HAP-1 (cell line): ENCODE data around the gene LINGO4.
A peak's percentile ranks its signal among the peaks of the same experiment; 100 is the strongest.
"Not testable (repeated sequence)": the region's sequence is repeated elsewhere in the genome, so short reads cannot be mapped to it uniquely, and the experiment has no call there.

Source experiments
- DNase-seq, 2 experiments: peaks; one replicate each; pipeline ENCODE4 v3.0.0-alpha.2; 2016 to 2020; ENCODE audit warnings: low spot score in 2 of 2
- H3K27me3 ChIP-seq: fragments of 250-450 bp; sonication (Bioruptor Pico); 2 replicates; pipeline ENCODE4 v1.5.1; 2020; ENCODE audit warnings: low read depth, mild to moderate bottlenecking, moderate library complexity
- H3K36me3 ChIP-seq: fragments of 250-450 bp; sonication (Bioruptor Pico); replicated peaks from 2 replicates; pipeline ENCODE4 v1.5.1; 2020; ENCODE audit warnings: mild to moderate bottlenecking
- H3K4me1 ChIP-seq: fragments of 250-450 bp; sonication (Bioruptor Pico); 2 replicates; pipeline ENCODE4 v1.5.1; 2020; ENCODE audit warnings: mild to moderate bottlenecking
- H3K4me3 ChIP-seq: fragments of 250-450 bp; sonication (Bioruptor Pico); 2 replicates; pipeline ENCODE4 v1.5.1; 2020; ENCODE audit warnings: mild to moderate bottlenecking, moderate library complexity
- H3K9me3 ChIP-seq: fragments of 250-450 bp; sonication (Bioruptor Pico); 2 replicates; pipeline ENCODE4 v1.5.1; 2020; ENCODE audit warnings: mild to moderate bottlenecking, moderate library complexity
- in situ Hi-C: fragments of 300-500 bp; cut with MboI; formaldehyde crosslinking; loops from 3 replicates; pipeline ENCODE4 v1.14.3; 2020; ENCODE audit warnings: low sequenced_read_pairs, inconsistent platforms, mixed read lengths

Gene LINGO4

GRCh38 chr1:151801310-151801820 is 3.9 kb downstream of the LINGO4 start:
- no peak for DNase-seq
- Histone ChIP-seq H3K36me3 (no peaks in the 10 kb centered on the region), H3K9me3 (no peaks in the 10 kb centered on the region), H3K4me3 (no peak overlapping the region), H3K27me3 (peaks cover 23% of the 10 kb centered on the region; the same call in 1 of the 2 replicates), H3K4me1 (no peaks in the 10 kb centered on the region)
- in situ Hi-C loops: loop anchor here (10.0 kb wide), 1 partner anchor 63 kb away; no protein-coding TSS in a partner anchor

DNA sequence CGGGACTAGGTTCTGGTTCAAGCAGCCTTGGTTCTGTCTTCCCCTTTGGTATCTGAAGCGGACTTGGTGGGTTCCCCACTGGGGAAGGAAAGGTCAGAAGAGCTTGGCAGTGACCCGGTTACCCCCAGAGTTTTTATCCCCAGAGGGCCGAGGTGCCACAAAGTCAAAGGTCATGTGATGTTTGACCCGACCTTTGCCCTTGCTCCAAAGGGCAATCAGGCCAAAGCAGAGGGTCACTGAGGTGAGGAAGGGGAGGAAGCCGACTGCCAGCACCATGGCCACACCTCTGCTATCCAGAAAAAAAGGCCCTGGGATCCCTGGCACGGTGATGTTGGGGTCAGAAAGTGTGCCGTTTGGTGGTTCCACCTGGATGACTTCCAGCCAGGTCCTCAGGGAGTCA is 4.4 kb downstream of the LINGO4 start:
- Histone ChIP-seq H3K4me1 (no peaks in the 10 kb centered on the region), H3K36me3 (no peaks in the 10 kb centered on the region), H3K27me3 (peaks cover 23% of the 10 kb centered on the region; the same call in 1 of the 2 replicates), H3K9me3 (no peaks in the 10 kb centered on the region), H3K4me3 (no peak overlapping the region)
- no peak for DNase-seq
- in situ Hi-C loops: loop anchor here (10.0 kb wide), 1 partner anchor 64 kb away; no protein-coding TSS in a partner anchor

GRCh38 chr1:151799179-151800022 is 5.8 kb downstream of the LINGO4 start:
- Histone ChIP-seq H3K27me3 (peaks cover 16% of the 10 kb centered on the region; the same call in 1 of the 2 replicates), H3K4me1 (no peaks in the 10 kb centered on the region), H3K9me3 (no peaks in the 10 kb centered on the region), H3K36me3 (no peaks in the 10 kb centered on the region), H3K4me3 (no peak overlapping the region)
- no peak for DNase-seq
- in situ Hi-C loops: loop anchor here (10.0 kb wide), 1 partner anchor 65 kb away; no protein-coding TSS in a partner anchor

- Histone ChIP-seq H3K4me1 (no peaks in the 10 kb centered on the region), H3K36me3 (no peaks in the 10 kb centered on the region), H3K9me3 (no peaks in the 10 kb centered on the region), H3K4me3 (no peak overlapping the region), H3K27me3 (peaks cover 13% of the 10 kb centered on the region; the same call in 1 of the 2 replicates)
- no peak for DNase-seq
- in situ Hi-C loops: no loop called here
Observed at GRCh38 chr1:151798571-151798970, 6.6 kb downstream of the LINGO4 start.

DNA sequence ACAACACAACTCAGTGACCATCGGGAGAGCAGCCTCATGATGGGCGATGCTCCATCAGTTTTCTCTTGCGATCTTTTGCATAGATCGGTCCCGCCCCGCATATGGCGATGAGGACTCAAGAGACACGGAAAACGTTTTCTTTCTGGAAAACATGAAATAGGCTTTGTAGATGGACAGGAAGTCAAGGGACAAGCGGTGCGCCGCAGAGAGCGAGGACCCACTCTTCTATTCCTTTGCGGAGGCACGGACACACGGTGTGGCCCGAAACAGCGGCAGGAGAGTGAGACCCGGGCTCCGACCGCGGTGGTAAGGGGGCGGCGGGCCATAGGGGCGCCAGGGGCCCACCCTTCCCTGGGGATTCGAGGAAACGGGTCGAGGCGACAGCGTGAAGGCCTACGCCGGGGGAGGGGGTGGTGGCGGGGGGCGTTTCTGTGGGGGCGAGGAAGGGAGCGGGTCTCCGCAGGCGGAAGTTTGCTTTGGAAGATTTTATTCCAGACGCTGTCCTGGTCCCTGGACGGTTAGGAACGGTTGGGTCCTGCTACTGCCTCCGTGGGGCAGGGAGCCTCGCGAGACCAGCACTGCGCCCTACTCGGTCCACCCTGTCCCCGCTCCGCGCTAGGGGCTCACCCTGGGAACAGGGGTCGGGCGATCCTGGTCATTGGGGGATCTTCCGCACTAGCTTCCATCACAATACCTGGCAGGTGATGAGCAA is 14.1 kb downstream of the LINGO4 start:
- Histone ChIP-seq H3K9me3 (no peaks in the 10 kb centered on the region), H3K4me1 (peaks cover 16% of the 10 kb centered on the region), H3K36me3 (no peaks in the 10 kb centered on the region), H3K27me3 (no peaks in the 10 kb centered on the region), H3K4me3 (peak overlapping the region; percentile 66)
- in situ Hi-C loops: no loop called here
- DNase-seq: peak in 1 of 2 experiments; percentile 62

DNA sequence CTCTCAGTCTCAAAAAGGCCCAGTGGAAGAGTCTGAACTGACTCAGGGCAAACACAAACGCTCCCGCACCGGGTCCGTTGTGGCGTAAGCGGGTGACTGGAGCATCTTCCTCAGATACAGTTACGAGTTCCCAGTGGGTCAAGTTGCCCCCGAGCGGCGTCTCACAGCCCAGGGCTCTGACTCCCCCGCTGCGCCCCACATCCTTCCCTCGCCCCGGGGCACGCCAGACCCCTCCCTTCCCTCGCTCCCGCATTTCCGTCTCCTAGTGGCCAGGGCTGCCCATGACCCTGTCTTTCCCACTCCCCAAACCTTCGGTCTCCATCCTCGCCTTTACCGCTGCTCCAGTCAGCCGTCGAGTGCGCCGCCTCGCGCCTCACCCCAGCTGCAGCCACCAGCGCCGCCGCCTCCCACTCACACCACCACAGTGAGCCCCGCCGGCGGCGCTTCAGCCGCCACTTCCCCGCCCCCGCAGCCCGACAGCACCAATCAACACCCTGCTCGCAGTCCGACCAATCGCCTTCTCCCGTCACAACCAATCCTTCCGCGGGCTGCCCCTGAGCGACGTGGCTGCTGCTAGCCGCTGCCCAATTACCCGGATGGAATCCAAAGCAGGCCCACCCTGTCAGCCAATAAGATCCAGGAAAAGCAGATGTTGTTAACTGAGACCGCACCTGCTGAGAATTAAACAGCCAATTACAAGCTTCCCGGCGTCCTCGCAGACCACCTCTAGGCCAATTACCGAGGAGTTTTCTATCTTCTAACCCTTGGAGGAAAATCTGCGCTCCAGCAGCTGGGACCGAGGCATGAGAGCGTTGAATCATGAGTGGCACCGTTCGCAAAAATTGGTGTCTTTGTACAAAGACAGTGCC is 14.9 kb downstream of the LINGO4 start, which contains the start of gene TDRKH:
Gene TDRKH (minus strand): TSS at position 430 of the 869 bp plus-strand sequence. CDS start 7,478 bp downstream, outside the sequence.
- Histone ChIP-seq H3K4me1 (peaks cover 16% of the 10 kb centered on the region), H3K27me3 (no peaks in the 10 kb centered on the region), H3K9me3 (no peaks in the 10 kb centered on the region), H3K36me3 (no peaks in the 10 kb centered on the region), H3K4me3 (peak within 1 kb of the TSS; percentile 66)
- DNase-seq: peak; percentile 99
- in situ Hi-C loops: no loop called here

DNA sequence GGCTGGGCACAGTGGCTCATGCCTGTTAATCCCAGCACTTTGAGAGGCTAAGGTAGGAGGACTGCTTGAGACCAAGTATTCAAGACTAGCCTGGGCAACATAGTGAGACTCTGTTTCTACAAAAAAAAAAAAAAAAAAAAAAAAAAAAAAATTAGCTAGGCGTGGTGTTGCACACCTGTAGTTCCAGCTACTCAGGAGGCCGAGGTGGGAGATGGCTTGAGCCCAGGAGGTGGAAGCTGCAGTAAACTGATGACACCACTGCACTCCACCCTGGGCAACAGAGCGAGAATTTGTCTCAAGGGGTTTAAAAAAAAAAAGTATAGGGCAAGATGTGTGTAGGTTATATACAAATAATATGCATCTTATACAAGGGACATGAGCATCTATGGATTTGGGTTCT is 17.5 kb downstream of the LINGO4 start:
- Histone ChIP-seq H3K36me3 (no peaks in the 10 kb centered on the region), H3K4me1 (peaks cover 16% of the 10 kb centered on the region), H3K27me3 (no peaks in the 10 kb centered on the region), H3K4me3 (no peak overlapping the region), H3K9me3 (no peaks in the 10 kb centered on the region)
- in situ Hi-C loops: no loop called here
- no peak for DNase-seq

GRCh38 chr1:151783796-151784195 is 21.4 kb downstream of the LINGO4 start:
- Histone ChIP-seq H3K4me1 (no peaks in the 10 kb centered on the region), H3K27me3 (no peaks in the 10 kb centered on the region), H3K36me3 (no peaks in the 10 kb centered on the region), H3K4me3 (no peak overlapping the region), H3K9me3 (no peaks in the 10 kb centered on the region)
- in situ Hi-C loops: no loop called here
- DNase-seq: no peak

DNA sequence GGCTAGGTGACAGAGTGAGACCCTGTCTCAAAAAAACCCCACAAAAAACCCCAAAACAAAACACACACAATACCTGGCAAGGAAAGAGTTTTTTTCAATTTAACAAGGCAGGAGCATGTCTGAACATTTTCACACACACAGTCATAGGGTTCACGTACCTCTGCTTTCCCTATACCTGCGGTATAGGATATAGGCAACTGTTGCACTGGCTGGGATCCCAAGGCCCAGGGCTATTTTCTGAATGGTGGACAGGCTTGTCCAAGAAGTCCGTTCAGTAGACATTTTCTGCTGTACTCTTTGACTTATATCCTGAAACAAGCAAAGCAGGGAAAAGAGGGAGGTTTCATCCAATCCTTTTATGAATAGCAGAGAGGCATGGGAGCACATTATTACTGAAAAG is 22.5 kb downstream of the LINGO4 start:
- no peak overlapping the region for H3K4me3 ChIP-seq
- H3K9me3 ChIP-seq: no peaks in the 10 kb centered on the region
- no peak for DNase-seq
- no peaks in the 10 kb centered on the region for H3K4me1 ChIP-seq
- H3K27me3 ChIP-seq: no peaks in the 10 kb centered on the region
- peaks cover 5% of the 10 kb centered on the region; the same call in 1 of the 2 replicates for H3K36me3 ChIP-seq
- in situ Hi-C loops: no loop called here

DNA sequence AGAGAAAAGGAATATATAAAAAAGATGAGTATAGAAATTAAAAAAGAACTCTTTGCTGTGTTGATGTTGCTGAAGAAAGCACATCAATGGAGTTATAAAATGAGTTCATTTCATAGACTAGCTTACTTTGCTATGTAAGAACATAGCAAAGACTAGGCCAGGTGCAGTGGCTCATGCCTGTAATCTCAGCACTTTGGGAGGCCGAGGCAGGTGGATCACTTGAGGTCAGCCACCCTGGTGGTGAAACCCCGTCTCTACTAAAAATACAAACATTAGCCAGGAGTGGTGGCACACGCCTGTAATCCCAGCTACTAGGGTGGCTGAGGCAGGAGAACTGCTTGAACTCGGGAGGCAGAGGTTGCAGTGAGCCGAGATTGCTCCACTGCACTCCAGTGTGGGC is 23.2 kb downstream of the LINGO4 start:
- not testable (repeated sequence) for H3K9me3 ChIP-seq

GRCh38 chr1:151780736-151781135 is 24.5 kb downstream of the LINGO4 start:
- H3K27me3 ChIP-seq, in situ Hi-C loops, H3K36me3 ChIP-seq, H3K9me3 ChIP-seq, H3K4me3 ChIP-seq, H3K4me1 ChIP-seq, DNase-seq: not testable (repeated sequence)

More for the DNA sequence above, 23.2 kb downstream of the LINGO4 start:
- H3K4me3 ChIP-seq, DNase-seq, H3K27me3 ChIP-seq, H3K4me1 ChIP-seq, in situ Hi-C loops, H3K36me3 ChIP-seq: not testable (repeated sequence)

DNA sequence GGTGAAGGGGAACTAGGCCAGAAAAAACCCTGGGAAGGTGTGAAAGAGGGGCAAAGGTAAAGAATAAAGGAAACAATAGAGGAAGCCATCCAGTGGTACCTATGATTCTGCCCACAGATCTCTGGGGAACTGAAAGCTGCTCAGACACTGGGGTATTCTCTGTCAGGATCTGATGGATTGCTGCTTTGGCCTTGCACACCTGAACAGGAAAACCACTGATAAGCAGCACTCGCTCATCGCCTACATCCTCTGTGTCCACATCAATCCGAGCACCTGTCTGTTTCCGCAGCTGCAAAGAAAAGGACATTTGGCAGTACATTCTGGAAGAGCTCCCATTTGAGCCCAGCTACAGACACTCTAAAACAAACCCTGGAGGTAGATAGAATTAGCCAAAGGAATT is 25.4 kb downstream of the LINGO4 start:
- Histone ChIP-seq H3K36me3 (peaks cover 5% of the 10 kb centered on the region; the same call in 1 of the 2 replicates), H3K9me3 (no peaks in the 10 kb centered on the region), H3K4me3 (no peak overlapping the region), H3K27me3 (no peaks in the 10 kb centered on the region), H3K4me1 (no peaks in the 10 kb centered on the region)
- in situ Hi-C loops: no loop called here
- no peak for DNase-seq

DNA sequence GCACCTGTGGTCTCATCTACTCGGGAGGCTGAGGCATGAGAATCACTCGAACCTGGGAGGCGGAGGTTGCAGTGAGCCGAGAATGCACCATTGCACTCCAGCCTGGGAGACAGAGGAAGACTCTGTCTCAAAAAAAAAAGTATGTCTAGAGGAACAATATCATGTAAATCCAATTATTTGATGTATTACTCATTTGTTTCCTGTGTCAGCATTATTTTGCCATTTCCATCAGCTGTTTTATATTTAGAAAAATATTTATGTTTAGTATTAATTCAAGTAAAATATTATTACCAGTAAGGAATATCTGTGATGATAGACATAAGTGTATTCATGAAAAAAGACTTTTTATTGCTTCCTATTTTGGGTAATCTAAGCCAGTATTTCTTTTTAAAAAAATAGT is 27.9 kb downstream of the LINGO4 start:
- H3K36me3 ChIP-seq: peaks cover 5% of the 10 kb centered on the region; the same call in 1 of the 2 replicates
- no peaks in the 10 kb centered on the region for H3K27me3 ChIP-seq
- no peaks in the 10 kb centered on the region for H3K4me1 ChIP-seq
- in situ Hi-C loops: no loop called here
- H3K4me3 ChIP-seq: no peak overlapping the region
- H3K9me3 ChIP-seq: no peaks in the 10 kb centered on the region
- no peak for DNase-seq
